Gastroesophageal sphincter (tissue), 4 donors: ENCODE data around the gene ABCA7. TPM values are rescaled to one million over a fixed set of nuclear protein-coding genes. Genes with fewer than 3 reads are reported as not detected.

Experiments used
- ATAC-seq: fragments of 150-250 bp; one replicate; pipeline ENCODE4 v1.9.1; 2016; ENCODE audit warnings: mild to moderate bottlenecking, moderate library complexity
- H3K27ac ChIP-seq, 4 donors: fragments of 200-600 bp; sonication (generic) in 3 of 4; 1 replicate in 3 of 4; 2 replicates in 1 of 4; pipeline ENCODE4 v1.5.1; 2016 to 2019
- H3K27me3 ChIP-seq: fragments of 200-600 bp; sonication (generic); one replicate; pipeline ENCODE4 v1.5.1; 2019
- H3K36me3 ChIP-seq, 2 donors: fragments of 200-600 bp; sonication (generic); one replicate each; pipeline ENCODE4 v1.5.1; 2019; ENCODE audit warnings: control low read depth in 1 of 2
- H3K4me1 ChIP-seq, 3 donors: fragments of 200-600 bp; sonication (generic); 1 replicate in 2 of 3; 2 replicates in 1 of 3; pipeline ENCODE4 v1.5.1; 2016 to 2019; ENCODE audit warnings: control low read depth in 2 of 3
- H3K4me3 ChIP-seq, 2 donors: fragments of 200-600 bp; sonication (generic); one replicate each; pipeline ENCODE4 v1.5.1; 2019; ENCODE audit warnings: mild to moderate bottlenecking in 1 of 2, moderate library complexity in 1 of 2
- H3K9me3 ChIP-seq, 3 donors: fragments of 200-600 bp; sonication (generic); one replicate each; pipeline ENCODE4 v1.5.1; 2017 to 2019; ENCODE audit warnings: control low read depth in 2 of 3
- EP300 ChIP-seq: sonication (generic); formaldehyde crosslinking; IDR thresholded peaks from one replicate; pipeline ENCODE4 v1.6.1; 2017; ENCODE audit warnings: antibody characterized with exemption, mild to moderate bottlenecking
- POLR2A ChIP-seq, 2 donors: fragments of 450-650 bp; IDR thresholded peaks; one replicate each; pipeline ENCODE4 v1.6.1; 2017; ENCODE audit warnings: antibody characterized with exemption in 2 of 2, mild to moderate bottlenecking in 2 of 2, moderate library complexity in 1 of 2
- POLR2AphosphoS5 ChIP-seq: sonication (generic); formaldehyde crosslinking; IDR thresholded peaks from one replicate; pipeline ENCODE4 v1.6.1; 2017; ENCODE audit warnings: antibody characterized with exemption
- WGBS, 2 donors: methylation state at CpG; one replicate each; pipeline ENCODE4 v1.1.5; 2018; ENCODE audit warnings: low coverage in 1 of 2; 5-methylcytosine and 5-hydroxymethylcytosine counted together
- total RNA-seq, 4 donors: library from RNA; depleted of rRNA; stranded (reverse); fragments of >200 nt; gene quantifications; one replicate each; pipeline ENCODE4 v1.1.0, GENCODE V29; 2016
- TF ChIP-seq, protein P1 (sequence below), 4 experiments: fragments of 200-600 bp in 2 of 4; fragments of 450-650 bp in 2 of 4; sonication (generic) in 1 of 4; IDR thresholded peaks; one replicate each; pipeline ENCODE4 v1.5.1; 2017 to 2019; ENCODE audit warnings: antibody characterized with exemption in 4 of 4, mild to moderate bottlenecking in 2 of 4, moderate library complexity in 2 of 4

Gene ABCA7
- total RNA-seq, 4 donors from 2014 or later: 3.9 to 14.3 (median 6.4) TPM

DNA sequence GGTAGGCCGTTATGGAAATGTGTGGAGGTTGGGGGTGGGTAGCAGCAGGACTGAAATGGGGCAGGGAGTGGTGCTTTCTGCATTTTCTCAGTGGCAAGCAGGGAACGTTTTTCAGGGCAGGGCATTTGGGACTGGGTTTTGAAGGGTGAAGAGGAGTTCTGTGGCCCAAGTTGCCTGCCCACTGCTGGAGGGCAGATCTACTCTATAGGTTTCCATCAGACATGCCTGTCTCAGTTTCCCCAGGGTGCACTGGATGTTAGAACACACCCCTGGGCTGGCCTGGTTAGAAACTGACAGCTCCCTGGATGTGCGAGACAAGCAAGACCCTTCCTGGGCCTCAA, 40.6 kb upstream of the ABCA7 start:
- no peak for TF ChIP-seq POLR2AphosphoS5
- TF ChIP-seq EP300: no peak
- TF ChIP-seq, protein P1, sequence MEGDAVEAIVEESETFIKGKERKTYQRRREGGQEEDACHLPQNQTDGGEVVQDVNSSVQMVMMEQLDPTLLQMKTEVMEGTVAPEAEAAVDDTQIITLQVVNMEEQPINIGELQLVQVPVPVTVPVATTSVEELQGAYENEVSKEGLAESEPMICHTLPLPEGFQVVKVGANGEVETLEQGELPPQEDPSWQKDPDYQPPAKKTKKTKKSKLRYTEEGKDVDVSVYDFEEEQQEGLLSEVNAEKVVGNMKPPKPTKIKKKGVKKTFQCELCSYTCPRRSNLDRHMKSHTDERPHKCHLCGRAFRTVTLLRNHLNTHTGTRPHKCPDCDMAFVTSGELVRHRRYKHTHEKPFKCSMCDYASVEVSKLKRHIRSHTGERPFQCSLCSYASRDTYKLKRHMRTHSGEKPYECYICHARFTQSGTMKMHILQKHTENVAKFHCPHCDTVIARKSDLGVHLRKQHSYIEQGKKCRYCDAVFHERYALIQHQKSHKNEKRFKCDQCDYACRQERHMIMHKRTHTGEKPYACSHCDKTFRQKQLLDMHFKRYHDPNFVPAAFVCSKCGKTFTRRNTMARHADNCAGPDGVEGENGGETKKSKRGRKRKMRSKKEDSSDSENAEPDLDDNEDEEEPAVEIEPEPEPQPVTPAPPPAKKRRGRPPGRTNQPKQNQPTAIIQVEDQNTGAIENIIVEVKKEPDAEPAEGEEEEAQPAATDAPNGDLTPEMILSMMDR (IDR thresholded peaks at IDR 0.05): no peak
- TF ChIP-seq POLR2A (IDR thresholded peaks at IDR 0.05): no peak
- Histone ChIP-seq H3K27me3 (peaks cover 100% of the 10 kb centered on the region), H3K9me3 (no peaks in the 10 kb centered on the region), H3K4me3 (no peak overlapping the region), H3K27ac (no peak overlapping the region), H3K4me1 (peaks cover 0 to 33% (median 16%) of the 10 kb centered on the region in 3 donors), H3K36me3 (peaks cover 0 to 15% of the 10 kb centered on the region in 2 donors)
- ATAC-seq: no peak
- 48 to 67% methylated on average over 2 to 3 of the region's 3 CpGs for WGBS, 2 donors

- ATAC-seq: peak; percentile 22
- TF ChIP-seq EP300 (no peak), POLR2AphosphoS5 (no peak)
- TF ChIP-seq, protein P1 (IDR thresholded peaks at IDR 0.05): peak in 3 of 4 experiments; percentile 37 to 63 (median 52)
- Histone ChIP-seq H3K9me3 (no peaks in the 10 kb centered on the region), H3K27ac (no peak within 1 kb of the TSS), H3K27me3 (peaks cover 94% of the 10 kb centered on the region), H3K4me1 (peaks cover 0 to 33% (median 16%) of the 10 kb centered on the region in 3 donors), H3K36me3 (peaks cover 0 to 8% of the 10 kb centered on the region in 2 donors), H3K4me3 (peak within 1 kb of the TSS in 1 of 2 donors; percentile 36)
- WGBS, 2 donors: no CpG with 5 or more reads among the region's 43 CpGs
Observed at GRCh38 chr19:1000095-1000494, 39.8 kb upstream of the ABCA7 start, which contains the start of gene GRIN3B. Gene GRIN3B (plus strand): TSS chr19:1000419. CDS start chr19:1000438, 19 bp downstream.

- peaks cover 0 to 31% (median 15%) of the 10 kb centered on the region in 3 donors for H3K4me1 ChIP-seq
- H3K4me3 ChIP-seq: peak overlapping the region in 1 of 2 donors; percentile 36
- no peak for ATAC-seq
- no peaks in the 10 kb centered on the region for H3K36me3 ChIP-seq
- no peak overlapping the region for H3K27ac ChIP-seq
- WGBS, 2 donors: 10 to 50% methylated on average over 2 to 9 of the region's 73 CpGs
- H3K27me3 ChIP-seq: peaks cover 86% of the 10 kb centered on the region
- TF ChIP-seq POLR2AphosphoS5: no peak
- no peak for TF ChIP-seq EP300
- TF ChIP-seq, protein P1 (IDR thresholded peaks at IDR 0.05): no peak
- no peak for TF ChIP-seq POLR2A (IDR thresholded peaks at IDR 0.05)
- no peaks in the 10 kb centered on the region for H3K9me3 ChIP-seq
Observed at GRCh38 chr19:1000591-1001537, 39.0 kb upstream of the ABCA7 start.

GRCh38 chr19:1001538-1002166, 38.3 kb upstream of the ABCA7 start:
- WGBS, 2 donors: 0% methylated on average over 1 to 2 of the region's 20 CpGs
- peak; percentile 63 for ATAC-seq
- no peak overlapping the region for H3K4me3 ChIP-seq

More at GRCh38 chr19:1001538-1002166, 38.3 kb upstream of the ABCA7 start:
- Histone ChIP-seq H3K27ac (no peak overlapping the region), H3K9me3 (no peaks in the 10 kb centered on the region), H3K27me3 (peaks cover 78% of the 10 kb centered on the region), H3K36me3 (no peaks in the 10 kb centered on the region), H3K4me1 (peaks cover 0 to 23% (median 9%) of the 10 kb centered on the region in 3 donors)
- TF ChIP-seq, protein P1 (IDR thresholded peaks at IDR 0.05): peak in 3 of 4 experiments; percentile 84 to 96 (median 85)
- no peak for TF ChIP-seq EP300
